Activated naive CD4-positive, alpha-beta T cell (primary cell): ENCODE measurements around the gene MINDY4B.
"Not testable (repeated sequence)": the region's sequence is repeated elsewhere in the genome, so short reads cannot be mapped to it uniquely, and the experiment has no call there.

ENCODE experiments used
- DNase-seq, 4 experiments: peaks; one replicate each; lab custom pipeline; 2025; lab: John Stamatoyannopoulos, UW

The MINDY4B gene

DNA sequence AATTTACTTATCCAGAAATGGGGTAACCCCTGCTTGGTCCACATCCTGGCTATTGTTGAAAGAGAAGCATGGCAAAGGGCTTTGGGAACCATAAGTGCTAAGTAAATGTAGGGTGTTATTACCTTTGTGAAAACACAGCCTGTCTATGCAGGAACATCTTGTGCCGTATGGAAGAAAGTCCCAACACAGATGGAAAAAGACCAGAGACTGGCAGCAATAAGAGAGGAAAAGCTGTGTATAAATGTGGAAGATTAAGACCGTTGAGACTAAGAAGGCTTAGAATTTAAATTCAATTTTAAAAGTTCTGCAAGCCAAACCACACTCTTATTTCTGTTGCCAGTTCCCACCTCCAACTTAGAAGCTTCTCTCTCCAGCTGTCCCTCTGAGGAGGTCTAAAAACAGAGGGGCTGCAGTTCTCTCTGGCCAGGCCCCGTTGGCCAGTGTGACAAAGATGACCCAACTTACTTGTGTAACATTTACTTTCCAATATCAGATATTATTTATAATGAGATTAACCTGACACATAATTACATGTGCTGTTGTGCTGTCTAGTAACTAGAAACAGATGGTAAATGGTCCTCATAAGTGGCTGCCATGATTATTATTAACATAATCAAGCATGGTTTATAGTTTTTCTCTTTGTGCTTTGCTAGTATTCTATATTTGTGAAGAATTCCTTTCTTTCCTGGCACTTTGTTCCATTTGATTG lies 7.0 kb downstream of the MINDY4B start:
- DNase-seq, result no peak

GRCh38 chr3:150897592-150897991 lies 7.6 kb downstream of the MINDY4B start:
- DNase-seq, result no peak

DNA sequence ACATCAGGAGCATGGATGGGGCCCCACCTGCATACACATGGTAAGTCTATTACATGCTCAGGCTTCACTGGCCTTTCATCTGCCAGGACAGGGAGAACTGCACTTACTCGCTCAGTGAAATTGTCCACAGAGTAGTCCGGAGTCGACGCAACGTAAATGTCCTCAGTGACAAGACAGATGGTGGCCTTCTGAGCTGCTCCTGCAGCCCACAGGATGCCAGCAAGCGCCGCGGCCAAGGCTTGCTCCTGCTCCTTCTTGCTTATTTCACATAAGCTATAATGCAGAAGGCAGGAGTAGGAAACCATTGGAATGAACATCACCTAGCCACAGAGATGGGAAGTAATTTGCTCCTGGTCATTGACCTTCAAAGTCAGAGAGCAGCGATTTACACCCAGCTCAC lies 14.4 kb downstream of the MINDY4B start:
- no peak for DNase-seq

DNA sequence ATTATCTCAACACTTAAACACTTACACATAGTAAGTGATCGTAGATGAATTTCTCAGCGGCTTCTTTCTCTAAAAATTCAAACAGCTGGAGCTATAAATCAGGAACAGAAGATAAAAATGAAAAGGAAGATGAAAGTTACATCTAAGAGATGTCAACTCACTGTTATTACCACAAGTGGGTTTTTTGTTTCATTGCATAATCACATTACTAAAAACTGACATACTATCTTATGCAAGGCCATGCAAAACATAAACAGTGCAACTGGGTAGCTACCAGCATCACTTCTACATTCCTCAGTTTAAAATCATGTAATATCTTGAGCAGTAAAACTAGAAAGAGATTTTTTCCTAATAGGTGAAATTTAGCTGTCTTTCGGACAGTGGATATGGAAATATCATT lies 14.9 kb downstream of the MINDY4B start:
- DNase-seq, result no peak

DNA sequence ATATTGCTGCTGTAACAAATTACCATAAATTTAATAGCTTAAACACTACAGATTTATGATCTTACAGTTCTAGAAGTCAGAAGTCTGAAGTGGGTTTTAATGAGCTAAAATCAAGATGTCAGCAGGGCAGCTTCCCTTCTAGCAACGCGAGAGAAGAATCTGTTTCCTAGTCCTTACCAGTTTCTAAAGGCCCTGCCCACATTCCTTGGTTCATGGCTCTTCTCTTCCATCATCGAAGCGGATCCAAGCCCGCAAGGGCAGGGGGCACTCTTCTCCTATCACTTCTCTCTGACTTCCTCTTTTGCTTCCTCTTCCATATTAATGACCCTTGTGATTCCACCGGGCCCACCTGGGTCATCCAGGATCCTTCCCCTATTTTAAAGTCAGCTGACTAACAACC lies 16.1 kb downstream of the MINDY4B start:
- DNase-seq, result no peak

DNA sequence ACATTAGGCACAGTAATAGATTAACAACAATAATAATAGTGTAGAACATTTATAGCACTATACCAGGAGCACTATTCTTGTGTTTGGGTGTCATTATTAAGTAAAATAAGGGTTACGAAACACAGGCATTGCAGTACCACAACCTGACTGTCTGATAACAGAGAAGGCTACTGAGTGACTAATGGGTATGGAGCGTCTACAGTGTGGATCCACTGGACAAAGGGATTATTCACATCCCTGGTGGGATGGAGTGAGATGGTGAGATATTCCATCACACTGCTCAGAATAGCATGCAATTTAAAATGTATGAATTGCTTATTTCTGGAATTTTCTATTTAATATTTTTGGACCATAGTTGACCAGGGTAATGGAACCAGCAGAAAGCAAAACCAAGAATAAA lies 18.2 kb downstream of the MINDY4B start:
- DNase-seq, result no peak

- DNase-seq, result no peak
Measured at GRCh38 chr3:150885535-150885934, 19.7 kb downstream of the MINDY4B start.

DNA sequence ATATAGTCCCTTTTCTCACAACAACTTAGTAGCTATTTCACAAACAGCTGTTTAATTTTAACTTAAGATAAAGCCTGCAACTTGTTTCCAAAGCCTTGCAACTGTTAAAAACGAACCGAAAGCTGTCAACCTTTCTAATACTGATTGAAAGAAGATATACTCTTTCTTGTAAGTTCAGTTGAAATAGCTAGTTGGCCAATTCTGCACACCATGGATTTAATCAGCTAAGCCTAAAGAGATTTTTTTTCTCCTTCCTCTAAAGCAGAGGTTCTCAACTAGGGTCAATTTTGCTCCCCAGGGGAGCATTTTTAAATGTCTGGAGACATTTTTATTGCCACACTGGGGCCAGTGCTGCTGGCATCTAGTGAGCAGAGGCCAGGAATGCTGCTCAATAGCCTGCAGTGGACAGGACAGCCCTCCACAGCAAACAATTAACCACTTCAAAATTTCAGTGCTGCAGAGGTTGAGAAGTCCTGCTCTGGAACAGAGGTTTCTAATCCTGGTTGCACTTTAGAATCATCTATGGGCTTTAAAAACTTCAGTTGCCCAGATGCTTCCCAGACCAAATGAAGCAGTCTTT lies 26.2 kb downstream of the MINDY4B start:
- DNase-seq, result no peak

GRCh38 chr3:150878290-150878689 lies 26.9 kb downstream of the MINDY4B start:
- no peak for DNase-seq

DNA sequence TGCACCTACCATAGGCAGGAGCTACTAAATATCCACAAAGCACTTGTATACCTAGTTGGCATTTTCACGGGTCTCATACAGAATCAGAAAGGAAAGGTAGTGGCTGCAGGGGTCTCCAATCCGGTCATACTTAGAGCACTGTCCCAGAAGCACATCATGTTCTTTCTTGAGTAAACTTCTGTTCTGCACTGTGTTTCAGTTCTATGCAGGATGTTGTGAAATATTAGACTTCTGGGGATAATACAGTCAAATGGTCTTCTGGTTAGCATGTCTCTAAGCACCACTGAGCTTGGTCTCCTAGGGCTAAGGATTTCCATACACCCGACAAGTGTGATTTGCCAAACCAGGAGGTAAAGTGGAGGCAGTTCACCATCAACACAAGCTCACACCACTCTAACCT lies 27.9 kb downstream of the MINDY4B start:
- no peak for DNase-seq

- no peak for DNase-seq
Measured at GRCh38 chr3:150876611-150877265, 28.5 kb downstream of the MINDY4B start.

- no peak for DNase-seq
Measured at GRCh38 chr3:150875548-150875947, 29.7 kb downstream of the MINDY4B start.

DNA sequence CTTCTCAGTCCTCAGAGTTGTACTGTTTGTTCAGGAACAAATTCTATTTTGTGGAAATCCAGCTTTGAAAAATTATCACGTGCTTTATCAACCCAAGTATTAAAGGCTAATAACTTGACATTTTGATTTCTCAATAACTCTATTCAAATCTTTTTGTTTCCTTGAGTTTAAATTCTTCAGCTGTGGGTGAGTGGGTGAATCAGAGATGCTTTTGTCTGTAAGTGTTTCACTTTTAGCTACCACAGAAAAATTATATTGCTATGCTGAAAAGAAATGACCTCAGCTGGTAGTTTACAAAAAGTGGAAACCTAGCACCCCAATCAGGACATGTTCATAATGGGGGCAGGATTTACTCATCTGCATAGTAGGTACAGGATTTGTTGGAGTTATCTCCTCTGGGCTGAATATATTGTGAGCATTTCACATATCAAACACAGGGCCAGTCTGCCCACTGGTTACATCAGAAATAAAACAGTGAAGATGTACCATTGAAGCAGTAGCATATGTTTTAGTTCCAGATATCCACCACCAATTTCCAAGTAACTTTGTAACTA lies 30.5 kb downstream of the MINDY4B start:
- no peak for DNase-seq

- no peak for DNase-seq
Measured at GRCh38 chr3:150871192-150871591, 34.0 kb downstream of the MINDY4B start.

GRCh38 chr3:150870406-150870805 lies 34.8 kb downstream of the MINDY4B start:
- no peak for DNase-seq

- no peak for DNase-seq
Measured at GRCh38 chr3:150868282-150868681, 37.0 kb downstream of the MINDY4B start.

- DNase-seq, result no peak
Measured at GRCh38 chr3:150867434-150867833, 37.8 kb downstream of the MINDY4B start.

GRCh38 chr3:150863921-150864320 lies 41.3 kb downstream of the MINDY4B start:
- not testable (repeated sequence) for DNase-seq

GRCh38 chr3:150861851-150862250 lies 43.4 kb downstream of the MINDY4B start:
- no peak for DNase-seq

- not testable (repeated sequence) for DNase-seq
Measured at GRCh38 chr3:150857936-150858335, 47.3 kb downstream of the MINDY4B start.

DNA sequence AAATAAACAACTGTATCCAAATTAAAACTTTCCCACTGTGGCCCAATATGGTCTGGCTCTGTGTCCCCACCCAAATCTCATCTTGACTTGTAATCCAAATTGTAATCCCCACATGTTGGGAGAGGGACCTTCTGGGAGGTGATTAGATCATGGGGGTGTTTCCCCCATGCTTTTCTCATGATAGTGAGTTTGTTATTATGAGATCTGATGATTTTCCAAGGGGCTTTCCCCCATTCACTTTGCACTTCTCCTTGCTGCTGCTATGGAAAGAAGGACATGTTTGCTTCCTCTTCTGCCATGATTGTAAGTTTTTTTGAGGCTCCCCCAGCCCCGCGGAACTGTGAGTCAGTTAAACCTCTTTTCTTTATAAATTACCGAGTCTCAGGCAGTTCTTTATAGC lies 55.0 kb downstream of the MINDY4B start:
- DNase-seq, result no peak

DNA sequence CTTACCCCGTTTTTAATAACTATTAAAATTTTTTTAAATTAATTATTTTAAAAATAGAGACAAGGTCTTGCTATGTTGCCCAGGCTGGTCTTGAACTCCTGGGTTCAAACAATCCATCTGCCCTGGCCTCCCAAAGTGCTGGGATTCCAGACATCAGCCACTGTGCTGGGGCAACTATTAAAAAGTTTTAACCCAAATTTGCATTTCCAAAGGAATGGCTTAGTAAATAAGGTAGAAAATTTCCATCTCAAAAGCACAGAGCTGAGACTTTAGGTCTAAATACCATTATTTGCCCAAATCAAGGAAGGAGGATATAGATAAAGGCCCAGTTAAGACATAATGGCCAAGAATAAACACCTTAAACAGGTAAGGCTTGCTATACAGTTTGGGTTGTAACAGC lies 56.4 kb downstream of the MINDY4B start:
- no peak for DNase-seq

- DNase-seq, result no peak
Measured at GRCh38 chr3:150847433-150847832, 57.8 kb downstream of the MINDY4B start.
